HCT116 (cell line): ENCODE data around the gene TNS3.

Experiments used
- CEBPB ChIP-seq: IDR thresholded peaks from 2 replicates; pipeline ENCODE4 v1.6.1; 2012; ENCODE audit warnings: low read depth
- EZH2 ChIP-seq: fragments of 200-600 bp; sonication (generic); IDR thresholded peaks from 2 replicates; pipeline ENCODE4 v1.6.1; 2017; ENCODE audit warnings: antibody characterized with exemption, mixed run types
- EZH2phosphoT487 ChIP-seq: fragments of 200-600 bp; IDR thresholded peaks from 2 replicates; pipeline ENCODE4 v1.6.1; 2018; ENCODE audit warnings: antibody characterized with exemption, borderline replicate concordance
- POLR2A ChIP-seq: IDR thresholded peaks from 2 replicates; pipeline ENCODE4 v1.7.0; 2011; ENCODE audit warnings: borderline replicate concordance; ENCODE audit not compliant: insufficient read depth, insufficient read length; ENCODE audit errors: extremely low read depth
- POLR2AphosphoS5 ChIP-seq: IDR thresholded peaks from 2 replicates; pipeline ENCODE4 v1.6.1; 2011; ENCODE audit warnings: mild to moderate bottlenecking, low read depth, low read length, moderate library complexity
- SIN3A ChIP-seq: IDR thresholded peaks from 2 replicates; pipeline ENCODE4 v1.6.1; 2012; ENCODE audit warnings: low read depth
- TCF7L2 ChIP-seq: IDR thresholded peaks from 2 replicates; pipeline ENCODE4 v1.7.0; 2011; ENCODE audit warnings: borderline replicate concordance, inconsistent platforms; ENCODE audit not compliant: insufficient read depth, insufficient read length; ENCODE audit errors: extremely low read depth
- TF ChIP-seq, protein P1 (sequence below), 3 experiments: fragments of 200-600 bp in 1 of 3; sonication (generic) in 1 of 3; IDR thresholded peaks in 2 of 3; conservative IDR thresholded peaks in 1 of 3; 2 replicates each; pipeline ENCODE4 v1.5.1; 2012 to 2017; ENCODE audit warnings: low read depth in 2 of 3, low read length in 2 of 3, antibody characterized with exemption in 1 of 3, borderline replicate concordance in 1 of 3, control low read depth in 1 of 3, mild to moderate bottlenecking in 1 of 3, mixed read lengths in 1 of 3, mixed run types in 1 of 3, moderate library complexity in 1 of 3; ENCODE audit not compliant: insufficient read depth in 1 of 3

DNA sequence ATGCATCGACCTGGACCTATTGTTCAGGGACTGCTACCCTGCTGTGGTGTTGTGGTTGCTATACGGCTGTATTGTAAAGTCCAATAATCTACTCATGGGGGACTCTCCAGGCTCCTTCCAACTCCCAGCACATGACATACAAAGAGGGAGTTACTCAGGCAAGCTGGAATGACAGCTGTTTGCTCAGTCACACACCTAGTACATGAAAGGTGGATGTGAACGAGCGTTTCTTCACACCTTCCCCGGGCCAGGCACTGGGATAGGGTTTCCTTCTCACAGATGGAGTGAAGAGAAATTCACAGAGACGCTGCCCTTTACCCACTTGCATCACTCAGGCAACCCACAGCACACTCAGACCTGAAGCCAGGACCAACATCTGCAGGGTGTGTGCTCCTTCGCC, 215.7 kb downstream of the TNS3 start:
- TF ChIP-seq, protein P1, sequence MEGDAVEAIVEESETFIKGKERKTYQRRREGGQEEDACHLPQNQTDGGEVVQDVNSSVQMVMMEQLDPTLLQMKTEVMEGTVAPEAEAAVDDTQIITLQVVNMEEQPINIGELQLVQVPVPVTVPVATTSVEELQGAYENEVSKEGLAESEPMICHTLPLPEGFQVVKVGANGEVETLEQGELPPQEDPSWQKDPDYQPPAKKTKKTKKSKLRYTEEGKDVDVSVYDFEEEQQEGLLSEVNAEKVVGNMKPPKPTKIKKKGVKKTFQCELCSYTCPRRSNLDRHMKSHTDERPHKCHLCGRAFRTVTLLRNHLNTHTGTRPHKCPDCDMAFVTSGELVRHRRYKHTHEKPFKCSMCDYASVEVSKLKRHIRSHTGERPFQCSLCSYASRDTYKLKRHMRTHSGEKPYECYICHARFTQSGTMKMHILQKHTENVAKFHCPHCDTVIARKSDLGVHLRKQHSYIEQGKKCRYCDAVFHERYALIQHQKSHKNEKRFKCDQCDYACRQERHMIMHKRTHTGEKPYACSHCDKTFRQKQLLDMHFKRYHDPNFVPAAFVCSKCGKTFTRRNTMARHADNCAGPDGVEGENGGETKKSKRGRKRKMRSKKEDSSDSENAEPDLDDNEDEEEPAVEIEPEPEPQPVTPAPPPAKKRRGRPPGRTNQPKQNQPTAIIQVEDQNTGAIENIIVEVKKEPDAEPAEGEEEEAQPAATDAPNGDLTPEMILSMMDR (IDR thresholded peaks at IDR 0.05 in 2 of 3, conservative IDR thresholded peaks at IDR 0.05 in 1 of 3; ENCODE audit: borderline replicate concordance in 1 of 3, insufficient read depth in 1 of 3, low read depth in 2 of 3, low read length in 2 of 3) = no peak
- TF ChIP-seq SIN3A (no peak), CEBPB (no peak), POLR2AphosphoS5 (no peak), EZH2phosphoT487 (no peak), EZH2 (no peak), POLR2A (no peak), TCF7L2 (no peak)
